Stimulated activated naive CD8-positive, alpha-beta T cell treated with anti-CD3 and anti-CD28 coated beads, Interleukin-15, Interleukin-2, amounts not matched to agents 100 ng/mL and 50 ng/mL, for 24 hours (primary cell): ENCODE results near the gene TGFB2.

Source experiments
- H3K27ac Mint-ChIP-seq: one replicate; pipeline ENCODE4 v1.8.0; 2021; ENCODE audit warnings: mild to moderate bottlenecking, mixed read lengths
- H3K27me3 Mint-ChIP-seq: one replicate; pipeline ENCODE4 v1.8.0; 2021; ENCODE audit warnings: mixed read lengths
- H3K36me3 Mint-ChIP-seq: one replicate; pipeline ENCODE4 v1.8.0; 2021; ENCODE audit warnings: low read depth, mixed read lengths
- H3K4me1 Mint-ChIP-seq: one replicate; pipeline ENCODE4 v1.8.0; 2021; ENCODE audit warnings: low read depth, mixed read lengths
- H3K4me3 Mint-ChIP-seq: one replicate; pipeline ENCODE4 v1.8.0; 2021; ENCODE audit warnings: mild to moderate bottlenecking, mixed read lengths
- H3K9me3 Mint-ChIP-seq: one replicate; pipeline ENCODE4 v1.8.0; 2021; ENCODE audit warnings: mixed read lengths

Gene TGFB2

GRCh38 chr1:218363141-218363540 lies 18.0 kb downstream of the TGFB2 start:
- H3K4me1 Mint-ChIP-seq = no peaks in the 10 kb centered on the region

GRCh38 chr1:218364028-218364710 lies 19.0 kb downstream of the TGFB2 start:
- H3K27ac Mint-ChIP-seq = no peak overlapping the region
- H3K27me3 Mint-ChIP-seq = peaks cover 15% of the 10 kb centered on the region
- H3K36me3 Mint-ChIP-seq = no peaks in the 10 kb centered on the region
- H3K4me3 Mint-ChIP-seq = no peak overlapping the region
- no peaks in the 10 kb centered on the region for H3K9me3 Mint-ChIP-seq
- no peaks in the 10 kb centered on the region for H3K4me1 Mint-ChIP-seq

More at GRCh38 chr1:218363141-218363540, 18.0 kb downstream of the TGFB2 start:
- H3K4me3 Mint-ChIP-seq = no peak overlapping the region
- no peak overlapping the region for H3K27ac Mint-ChIP-seq
- H3K27me3 Mint-ChIP-seq = peaks cover 10% of the 10 kb centered on the region
- no peaks in the 10 kb centered on the region for H3K36me3 Mint-ChIP-seq
- H3K9me3 Mint-ChIP-seq = no peaks in the 10 kb centered on the region

GRCh38 chr1:218365226-218365999 lies 20.3 kb downstream of the TGFB2 start:
- Mint-ChIP-seq H3K9me3 (peaks cover 6% of the 10 kb centered on the region), H3K4me3 (no peak overlapping the region), H3K27ac (no peak overlapping the region), H3K27me3 (peaks cover 15% of the 10 kb centered on the region), H3K36me3 (no peaks in the 10 kb centered on the region), H3K4me1 (peaks cover 6% of the 10 kb centered on the region)

GRCh38 chr1:218366322-218367052 lies 21.4 kb downstream of the TGFB2 start:
- Mint-ChIP-seq H3K36me3 (no peaks in the 10 kb centered on the region), H3K9me3 (peaks cover 6% of the 10 kb centered on the region), H3K4me1 (peaks cover 6% of the 10 kb centered on the region), H3K27ac (no peak overlapping the region), H3K4me3 (no peak overlapping the region), H3K27me3 (peaks cover 18% of the 10 kb centered on the region)

- Mint-ChIP-seq H3K4me1 (peaks cover 6% of the 10 kb centered on the region), H3K27ac (no peak overlapping the region), H3K27me3 (peaks cover 17% of the 10 kb centered on the region), H3K9me3 (peaks cover 6% of the 10 kb centered on the region), H3K36me3 (no peaks in the 10 kb centered on the region), H3K4me3 (no peak overlapping the region)
Measured at GRCh38 chr1:218367118-218367517, 22.0 kb downstream of the TGFB2 start.

GRCh38 chr1:218368686-218369085 lies 23.6 kb downstream of the TGFB2 start:
- H3K27me3 Mint-ChIP-seq = peaks cover 25% of the 10 kb centered on the region
- H3K4me1 Mint-ChIP-seq = peaks cover 6% of the 10 kb centered on the region

GRCh38 chr1:218369688-218370511 lies 24.8 kb downstream of the TGFB2 start:
- Mint-ChIP-seq H3K4me3 (no peak overlapping the region), H3K4me1 (peaks cover 7% of the 10 kb centered on the region), H3K27me3 (peaks cover 35% of the 10 kb centered on the region), H3K27ac (no peak overlapping the region), H3K9me3 (peaks cover 6% of the 10 kb centered on the region), H3K36me3 (no peaks in the 10 kb centered on the region)

More at GRCh38 chr1:218368686-218369085, 23.6 kb downstream of the TGFB2 start:
- Mint-ChIP-seq H3K36me3 (no peaks in the 10 kb centered on the region), H3K27ac (no peak overlapping the region), H3K9me3 (peaks cover 6% of the 10 kb centered on the region), H3K4me3 (no peak overlapping the region)

- peaks cover 16% of the 10 kb centered on the region for H3K4me1 Mint-ChIP-seq
- no peak overlapping the region for H3K4me3 Mint-ChIP-seq
- no peak overlapping the region for H3K27ac Mint-ChIP-seq
- peaks cover 51% of the 10 kb centered on the region for H3K27me3 Mint-ChIP-seq
- H3K9me3 Mint-ChIP-seq = peaks cover 6% of the 10 kb centered on the region
- H3K36me3 Mint-ChIP-seq = no peaks in the 10 kb centered on the region
Measured at GRCh38 chr1:218371927-218372672, 27.0 kb downstream of the TGFB2 start.

- no peaks in the 10 kb centered on the region for H3K36me3 Mint-ChIP-seq
- H3K4me3 Mint-ChIP-seq = no peak overlapping the region
- peaks cover 51% of the 10 kb centered on the region for H3K27me3 Mint-ChIP-seq
- H3K4me1 Mint-ChIP-seq = peaks cover 24% of the 10 kb centered on the region
- H3K27ac Mint-ChIP-seq = no peak overlapping the region
- peaks cover 3% of the 10 kb centered on the region for H3K9me3 Mint-ChIP-seq
Measured at GRCh38 chr1:218374401-218375353, 29.5 kb downstream of the TGFB2 start.

GRCh38 chr1:218376722-218377121 lies 31.6 kb downstream of the TGFB2 start:
- Mint-ChIP-seq H3K9me3 (no peaks in the 10 kb centered on the region), H3K4me3 (no peak overlapping the region), H3K4me1 (peaks cover 19% of the 10 kb centered on the region), H3K27me3 (peaks cover 67% of the 10 kb centered on the region), H3K36me3 (no peaks in the 10 kb centered on the region), H3K27ac (no peak overlapping the region)

GRCh38 chr1:218377143-218377660 lies 32.1 kb downstream of the TGFB2 start:
- Mint-ChIP-seq H3K4me3 (no peak overlapping the region), H3K27me3 (peaks cover 63% of the 10 kb centered on the region), H3K4me1 (peaks cover 19% of the 10 kb centered on the region), H3K27ac (peak overlapping the region; percentile 83), H3K9me3 (no peaks in the 10 kb centered on the region), H3K36me3 (no peaks in the 10 kb centered on the region)

GRCh38 chr1:218380125-218380977 lies 35.2 kb downstream of the TGFB2 start:
- H3K9me3 Mint-ChIP-seq = no peaks in the 10 kb centered on the region
- H3K4me1 Mint-ChIP-seq = peaks cover 15% of the 10 kb centered on the region
- peaks cover 64% of the 10 kb centered on the region for H3K27me3 Mint-ChIP-seq
- H3K27ac Mint-ChIP-seq = no peak overlapping the region
- no peaks in the 10 kb centered on the region for H3K36me3 Mint-ChIP-seq
- no peak overlapping the region for H3K4me3 Mint-ChIP-seq
